ENCODE measurements around the gene CCNY.

DNA sequence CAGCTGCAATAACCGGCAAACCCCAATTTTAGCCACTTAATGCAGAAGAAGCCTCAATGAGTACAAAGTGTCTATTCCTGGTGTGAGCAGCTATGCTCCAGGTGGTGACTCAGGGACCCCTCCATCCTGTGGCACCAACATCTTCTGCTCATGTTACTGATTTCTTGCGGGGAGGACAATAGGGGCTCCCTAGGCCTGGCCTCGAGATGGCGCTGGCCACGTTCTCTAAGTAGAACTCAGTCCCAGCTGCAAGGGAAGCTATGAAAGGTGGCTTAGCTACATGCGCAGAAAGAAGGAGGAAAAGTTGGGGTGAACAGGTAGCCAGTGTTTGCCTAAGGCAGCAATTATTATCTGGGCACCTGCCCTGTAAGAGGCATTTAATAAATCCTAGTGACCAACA, 275.4 kb downstream of the CCNY start:
- TF ChIP-seq, protein P1, sequence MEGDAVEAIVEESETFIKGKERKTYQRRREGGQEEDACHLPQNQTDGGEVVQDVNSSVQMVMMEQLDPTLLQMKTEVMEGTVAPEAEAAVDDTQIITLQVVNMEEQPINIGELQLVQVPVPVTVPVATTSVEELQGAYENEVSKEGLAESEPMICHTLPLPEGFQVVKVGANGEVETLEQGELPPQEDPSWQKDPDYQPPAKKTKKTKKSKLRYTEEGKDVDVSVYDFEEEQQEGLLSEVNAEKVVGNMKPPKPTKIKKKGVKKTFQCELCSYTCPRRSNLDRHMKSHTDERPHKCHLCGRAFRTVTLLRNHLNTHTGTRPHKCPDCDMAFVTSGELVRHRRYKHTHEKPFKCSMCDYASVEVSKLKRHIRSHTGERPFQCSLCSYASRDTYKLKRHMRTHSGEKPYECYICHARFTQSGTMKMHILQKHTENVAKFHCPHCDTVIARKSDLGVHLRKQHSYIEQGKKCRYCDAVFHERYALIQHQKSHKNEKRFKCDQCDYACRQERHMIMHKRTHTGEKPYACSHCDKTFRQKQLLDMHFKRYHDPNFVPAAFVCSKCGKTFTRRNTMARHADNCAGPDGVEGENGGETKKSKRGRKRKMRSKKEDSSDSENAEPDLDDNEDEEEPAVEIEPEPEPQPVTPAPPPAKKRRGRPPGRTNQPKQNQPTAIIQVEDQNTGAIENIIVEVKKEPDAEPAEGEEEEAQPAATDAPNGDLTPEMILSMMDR (IDR thresholded peaks at IDR 0.05; ENCODE audit: low read depth, low read length) = no peak
- no peak for TF ChIP-seq EZH2phosphoT487 (IDR thresholded peaks at IDR 0.05; ENCODE audit: low read depth)

Data from OCI-LY3 (cell line).